Subcutaneous adipose tissue (tissue), 4 donors: ENCODE results near the gene NUP35. TPM values are rescaled to one million over a fixed set of nuclear protein-coding genes. Genes with fewer than 3 reads are reported as not detected.

Experiments used
- total RNA-seq, 4 donors: library from RNA; depleted of rRNA; stranded (reverse); fragments of >200 nt; gene quantifications; one replicate each; pipeline ENCODE4 v1.1.0, GENCODE V29; 2016
- TF ChIP-seq, protein P1 (sequence below): fragments of 450-650 bp; IDR thresholded peaks from one replicate; pipeline ENCODE4 v1.5.1; 2016; ENCODE audit warnings: low read depth, mild to moderate bottlenecking, control low read depth, antibody characterized with exemption, moderate library complexity

The NUP35 gene
- total RNA-seq, 4 donors from 2014 or later: 5.8 to 21.5 (median 10.9) TPM

DNA sequence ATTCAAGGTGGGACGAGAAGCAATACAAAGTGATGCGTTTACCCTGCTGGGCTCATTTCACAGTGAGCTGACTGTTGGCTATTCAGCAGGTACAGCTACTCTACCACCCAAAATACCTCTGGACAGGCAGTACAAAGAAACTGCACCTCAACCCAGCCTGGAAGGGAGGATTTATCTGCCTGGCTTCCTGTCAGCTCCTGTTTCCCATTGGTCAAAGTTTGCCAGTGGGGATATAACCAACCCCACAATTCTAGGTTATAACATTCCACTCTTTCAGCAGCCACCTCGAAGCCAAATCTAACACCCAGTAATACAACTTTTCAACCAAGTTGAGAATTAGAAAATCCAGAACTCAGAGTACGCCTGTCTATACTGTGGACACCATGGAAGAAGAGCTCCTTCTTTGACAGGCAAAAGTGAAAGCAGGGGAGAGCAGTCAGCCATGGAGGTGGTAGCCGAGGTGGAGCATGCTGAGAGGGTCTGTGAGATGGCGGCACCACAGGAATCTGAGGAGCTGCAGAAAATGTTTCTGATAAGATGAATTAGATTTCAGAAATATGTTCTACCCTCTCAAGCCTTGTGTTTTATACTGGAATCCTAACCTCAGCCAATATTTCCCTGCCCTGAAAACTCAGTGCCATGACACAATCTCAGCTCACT is 34.9 kb upstream of the NUP35 start:
- TF ChIP-seq, protein P1, sequence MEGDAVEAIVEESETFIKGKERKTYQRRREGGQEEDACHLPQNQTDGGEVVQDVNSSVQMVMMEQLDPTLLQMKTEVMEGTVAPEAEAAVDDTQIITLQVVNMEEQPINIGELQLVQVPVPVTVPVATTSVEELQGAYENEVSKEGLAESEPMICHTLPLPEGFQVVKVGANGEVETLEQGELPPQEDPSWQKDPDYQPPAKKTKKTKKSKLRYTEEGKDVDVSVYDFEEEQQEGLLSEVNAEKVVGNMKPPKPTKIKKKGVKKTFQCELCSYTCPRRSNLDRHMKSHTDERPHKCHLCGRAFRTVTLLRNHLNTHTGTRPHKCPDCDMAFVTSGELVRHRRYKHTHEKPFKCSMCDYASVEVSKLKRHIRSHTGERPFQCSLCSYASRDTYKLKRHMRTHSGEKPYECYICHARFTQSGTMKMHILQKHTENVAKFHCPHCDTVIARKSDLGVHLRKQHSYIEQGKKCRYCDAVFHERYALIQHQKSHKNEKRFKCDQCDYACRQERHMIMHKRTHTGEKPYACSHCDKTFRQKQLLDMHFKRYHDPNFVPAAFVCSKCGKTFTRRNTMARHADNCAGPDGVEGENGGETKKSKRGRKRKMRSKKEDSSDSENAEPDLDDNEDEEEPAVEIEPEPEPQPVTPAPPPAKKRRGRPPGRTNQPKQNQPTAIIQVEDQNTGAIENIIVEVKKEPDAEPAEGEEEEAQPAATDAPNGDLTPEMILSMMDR: no peak

DNA sequence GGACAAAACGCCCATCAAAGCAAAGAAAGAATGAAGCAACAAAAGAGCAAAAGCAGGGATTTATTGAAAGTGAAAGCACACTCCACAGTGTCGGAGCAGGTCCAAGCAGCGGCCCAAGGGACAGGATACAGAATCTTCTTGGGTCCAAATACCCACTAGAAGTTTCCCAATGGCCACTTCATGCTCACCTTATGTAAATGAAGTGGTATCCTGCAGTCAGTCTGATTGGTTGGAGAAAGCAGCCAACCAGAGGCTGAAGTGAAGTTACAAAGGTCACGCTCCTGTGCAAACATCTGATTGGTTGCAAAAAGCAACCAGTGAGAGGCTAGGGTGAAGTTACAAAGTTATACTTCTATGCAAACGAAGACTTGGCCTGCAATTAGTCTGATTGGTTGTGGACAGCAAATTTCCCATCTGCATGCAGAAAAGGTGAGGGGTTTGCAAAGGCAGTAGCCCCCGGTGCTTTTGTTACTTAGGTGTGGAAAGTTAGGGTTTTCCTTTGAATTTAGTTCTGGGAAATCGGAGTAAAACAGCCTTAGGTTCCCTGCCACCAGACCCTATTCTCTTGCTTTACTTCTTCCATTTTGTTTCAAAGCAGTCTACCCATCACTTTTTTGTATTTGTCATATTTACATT is 32.8 kb upstream of the NUP35 start:
- TF ChIP-seq, protein P1: no peak

DNA sequence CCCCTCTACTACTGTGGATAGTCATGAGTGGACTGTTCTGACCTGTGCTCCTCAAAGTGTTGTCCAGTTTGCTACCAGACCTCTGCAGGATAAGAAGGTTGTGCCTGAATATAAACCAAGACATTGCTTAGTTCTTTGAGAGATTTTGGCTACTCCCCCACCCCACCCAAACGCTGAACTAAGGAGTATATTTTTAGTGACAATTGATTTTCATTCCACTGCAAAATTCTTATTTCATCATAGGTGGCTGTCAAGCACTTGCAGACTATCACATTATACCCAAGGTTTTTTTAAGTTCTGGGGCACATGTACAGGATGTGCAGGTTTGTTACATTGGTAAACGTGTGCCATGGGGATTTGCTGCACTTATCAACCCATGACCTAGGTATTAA is 32.3 kb upstream of the NUP35 start:
- TF ChIP-seq, protein P1: no peak

DNA sequence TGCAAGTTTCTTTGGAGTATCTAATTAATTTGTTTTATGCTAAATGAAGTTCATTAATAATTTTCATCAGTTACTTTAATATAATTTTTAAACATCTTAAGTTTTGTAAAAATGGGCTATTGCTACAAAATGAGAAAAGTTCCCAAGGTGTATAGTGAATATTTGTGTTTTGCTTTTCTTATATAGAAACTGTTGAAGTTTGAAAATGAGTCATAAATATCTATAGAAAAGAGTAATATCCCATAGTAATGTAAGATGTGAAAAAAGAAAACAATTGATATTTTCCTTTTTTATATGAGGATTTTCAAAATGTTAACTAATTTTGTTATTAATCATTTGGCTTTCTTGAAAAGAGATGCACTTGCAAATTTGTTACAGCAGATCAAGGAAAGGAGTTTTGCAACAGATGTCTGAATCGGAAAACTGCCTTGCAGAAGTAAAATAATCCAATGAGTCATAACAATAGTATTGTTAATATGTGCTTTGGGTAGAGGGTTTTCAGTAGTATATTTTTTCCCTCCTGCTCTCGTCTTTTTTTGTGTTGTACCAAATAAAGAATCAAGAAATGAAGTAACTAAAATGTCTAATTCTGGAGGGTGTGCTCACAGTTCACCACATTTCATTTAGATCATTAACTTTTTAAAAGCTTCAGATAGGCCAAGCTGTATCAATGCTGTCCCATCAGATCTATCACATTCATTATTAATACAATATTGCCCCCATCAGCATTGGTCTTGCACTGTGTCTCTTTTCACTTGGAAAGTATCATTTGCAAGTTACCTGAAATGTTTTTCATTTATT is 30.2 kb upstream of the NUP35 start:
- TF ChIP-seq, protein P1: no peak

DNA sequence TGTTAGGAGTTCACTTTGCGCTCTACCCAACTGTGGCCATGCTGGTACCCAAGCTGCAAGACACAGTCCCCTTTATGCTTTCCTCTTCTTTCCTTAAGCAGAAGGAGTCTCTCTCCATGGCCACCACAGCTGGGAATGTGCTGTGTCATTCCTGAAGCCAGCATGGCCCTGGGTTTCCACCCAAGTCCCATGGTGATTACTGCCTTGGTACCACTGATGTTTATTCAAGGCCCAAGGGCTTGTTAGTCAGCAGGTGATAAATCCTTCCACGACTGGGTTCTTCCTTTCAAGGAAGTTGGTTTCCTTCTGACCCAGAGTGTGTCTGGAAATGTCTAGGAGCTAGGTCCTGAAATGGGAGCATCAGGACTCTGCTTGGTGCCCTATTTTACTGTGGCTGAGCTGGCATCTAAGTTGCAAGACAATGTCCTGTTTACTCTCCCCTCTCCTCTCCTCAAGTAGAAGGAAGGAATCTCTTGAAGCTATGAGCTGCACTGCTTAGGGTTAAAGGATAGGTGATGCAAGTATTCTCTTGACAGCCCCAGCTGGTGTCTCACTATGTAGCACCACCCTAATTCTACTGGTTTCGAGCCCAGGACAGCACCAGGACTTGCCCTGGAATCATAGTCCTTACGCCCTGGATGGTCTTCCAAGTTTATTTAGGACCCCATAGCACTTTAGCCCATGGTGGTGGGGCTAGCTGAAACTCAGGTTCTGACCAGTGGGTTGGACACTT is 18.7 kb upstream of the NUP35 start:
- TF ChIP-seq, protein P1: no peak

DNA sequence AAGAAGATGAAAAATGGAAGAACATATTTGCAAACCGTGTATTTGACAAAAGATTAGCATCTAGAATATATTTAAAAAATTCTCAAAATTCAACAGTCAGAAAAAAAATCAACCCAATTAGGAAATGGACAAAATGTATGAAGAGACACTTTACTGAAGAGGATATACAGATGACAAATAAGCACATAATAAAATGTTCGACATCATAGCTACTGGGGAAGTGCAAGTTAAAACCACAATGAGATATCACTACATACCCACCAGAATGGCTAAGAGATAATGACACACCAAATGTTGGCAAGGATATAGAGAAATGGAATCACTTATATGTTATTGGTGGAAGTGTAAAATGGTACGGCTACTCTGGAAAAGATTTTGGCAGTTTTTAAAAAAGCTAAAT is 11.7 kb upstream of the NUP35 start:
- TF ChIP-seq, protein P1: no peak

DNA sequence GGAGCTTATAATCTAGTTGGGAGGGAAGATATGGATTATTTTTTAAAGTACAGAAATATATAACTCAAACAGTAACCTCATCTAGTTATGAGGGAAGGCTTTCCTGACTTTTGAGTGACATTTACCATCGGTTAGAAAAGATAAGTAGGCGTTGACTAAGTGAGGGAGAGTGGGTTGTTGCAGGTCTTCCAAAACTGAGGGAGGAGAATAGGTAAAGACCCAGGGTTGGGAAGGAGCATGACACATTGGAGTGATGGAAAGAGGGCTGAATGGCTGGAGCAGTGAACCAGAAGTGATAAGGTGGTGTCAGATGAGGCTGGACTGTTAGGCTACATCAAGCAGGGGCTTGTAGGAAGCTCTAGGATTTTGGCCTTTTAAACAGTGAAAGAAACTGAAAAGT is 10.6 kb upstream of the NUP35 start:
- TF ChIP-seq, protein P1: no peak
